Measurements from ENCODE around the gene GCAT. TPM values are rescaled to one million over a fixed set of nuclear protein-coding genes. Genes with fewer than 3 reads are reported as not detected.

Gene GCAT
- polyA plus RNA-seq, 4 donors, result 5.7 to 18.6 (median 12.5) TPM

- no peak for DNase-seq (ENCODE audit: low read depth in 4 of 4, low spot score in 3 of 4)
These were observed 23.7 kb downstream of the GCAT start for GRCh38 chr22:37831472-37831871.

GRCh38 chr22:37832022-37832857 lies 24.5 kb downstream of the GCAT start:
- no peak for DNase-seq (ENCODE audit: low read depth in 4 of 4, low spot score in 3 of 4)

GRCh38 chr22:37842015-37842793 lies 34.5 kb downstream of the GCAT start:
- DNase-seq (ENCODE audit: low read depth in 4 of 4, low spot score in 3 of 4), result no peak

- no peak for DNase-seq (ENCODE audit: low read depth in 4 of 4, low spot score in 3 of 4)
These were observed 36.0 kb downstream of the GCAT start for GRCh38 chr22:37843741-37844089.

GRCh38 chr22:37844904-37845329 lies 37.2 kb downstream of the GCAT start:
- no peak for DNase-seq (ENCODE audit: low read depth in 4 of 4, low spot score in 3 of 4)

GRCh38 chr22:37846433-37846832 lies 38.7 kb downstream of the GCAT start:
- no peak for DNase-seq (ENCODE audit: low read depth in 4 of 4, low spot score in 3 of 4)

- no peak for DNase-seq (ENCODE audit: low read depth in 4 of 4, low spot score in 3 of 4)
These were observed 40.9 kb downstream of the GCAT start for GRCh38 chr22:37848587-37849088.

GRCh38 chr22:37849089-37849751 lies 41.5 kb downstream of the GCAT start, which contains the start of gene EIF3L:
Gene EIF3L, plus strand, starts transcription at chr22:37849419. Its CDS starts 31 bp downstream, at chr22:37849450.
- DNase-seq (ENCODE audit: low read depth in 4 of 4, low spot score in 3 of 4), result peak; percentile 75 to 85 (median 78)

- DNase-seq (ENCODE audit: low read depth in 4 of 4, low spot score in 3 of 4), result no peak
These were observed 43.1 kb downstream of the GCAT start for GRCh38 chr22:37850801-37851200.

GRCh38 chr22:37852418-37852817 lies 44.7 kb downstream of the GCAT start:
- no peak for DNase-seq (ENCODE audit: low read depth in 4 of 4, low spot score in 3 of 4)

GRCh38 chr22:37854946-37855345 lies 47.2 kb downstream of the GCAT start:
- no peak for DNase-seq (ENCODE audit: low read depth in 4 of 4, low spot score in 3 of 4)

GRCh38 chr22:37855462-37855861 lies 47.7 kb downstream of the GCAT start:
- DNase-seq (ENCODE audit: low read depth in 4 of 4, low spot score in 3 of 4), result no peak

- DNase-seq (ENCODE audit: low read depth in 4 of 4, low spot score in 3 of 4), result no peak
These were observed 53.2 kb downstream of the GCAT start for GRCh38 chr22:37860796-37861421.

GRCh38 chr22:37862570-37863325 lies 55.0 kb downstream of the GCAT start:
- no peak for DNase-seq (ENCODE audit: low read depth in 4 of 4, low spot score in 3 of 4)

- no peak for DNase-seq (ENCODE audit: low read depth in 4 of 4, low spot score in 3 of 4)
These were observed 57.8 kb downstream of the GCAT start for GRCh38 chr22:37865510-37865909.

Other genes with a start within 250 kb of the GCAT start
- gene CDC42EP1, start 247.5 kb upstream of the GCAT start, polyA plus RNA-seq (ENCODE audit: insufficient read length in 4 of 4), result 10 to 100 TPM; 35.3 to 71.5 (median 53.8) TPM
- 10 to 100 TPM in 3 of 4 donors, 1 to 10 TPM in 1; 2.5 to 30.7 (median 27.6) TPM for gene LGALS2, start 227.8 kb upstream of the GCAT start, polyA plus RNA-seq (ENCODE audit: insufficient read length in 4 of 4)
- 10 to 100 TPM; 34.9 to 78.9 (median 47.2) TPM for gene GGA1, start 199.1 kb upstream of the GCAT start, polyA plus RNA-seq (ENCODE audit: insufficient read length in 4 of 4)
- gene SH3BP1, start 168.3 kb upstream of the GCAT start, polyA plus RNA-seq (ENCODE audit: insufficient read length in 4 of 4), result 10 to 100 TPM; 16.1 to 27.5 (median 24.1) TPM
- gene PDXP, start 149.2 kb upstream of the GCAT start, polyA plus RNA-seq (ENCODE audit: insufficient read length in 4 of 4), result 10 to 100 TPM; 15.2 to 19.9 (median 17.9) TPM
- gene LGALS1, start 132.3 kb upstream of the GCAT start, polyA plus RNA-seq (ENCODE audit: insufficient read length in 4 of 4), result 1,000 to 10,000 TPM in 1 of 4 donors, 100 to 1,000 TPM in 3; 391 to 1,057 (median 412) TPM
- gene NOL12, start 121.6 kb upstream of the GCAT start, polyA plus RNA-seq (ENCODE audit: insufficient read length in 4 of 4), result 10 to 100 TPM; 16.4 to 26.6 (median 17.4) TPM
- gene TRIOBP, start 110.9 kb upstream of the GCAT start, polyA plus RNA-seq (ENCODE audit: insufficient read length in 4 of 4), result 10 to 100 TPM; 51.8 to 86.1 (median 61.4) TPM
- not detected for gene GALR3, start 15.4 kb downstream of the GCAT start, polyA plus RNA-seq (ENCODE audit: insufficient read length in 4 of 4)
- gene ANKRD54, start 36.4 kb downstream of the GCAT start, polyA plus RNA-seq (ENCODE audit: insufficient read length in 4 of 4), result 10 to 100 TPM; 12.4 to 30.9 (median 25.6) TPM
- 1,000 to 10,000 TPM in 2 of 4 donors, 100 to 1,000 TPM in 2; 927 to 1,098 (median 1,031) TPM for gene EIF3L, start 41.5 kb downstream of the GCAT start, polyA plus RNA-seq (ENCODE audit: insufficient read length in 4 of 4)
- 10 to 100 TPM; 17.4 to 28.2 (median 25.2) TPM for gene MICALL1, start 98.4 kb downstream of the GCAT start, polyA plus RNA-seq (ENCODE audit: insufficient read length in 4 of 4)
- 1 to 10 TPM; 4.2 to 7.0 (median 6.6) TPM for gene C22orf23, start 145.7 kb downstream of the GCAT start, polyA plus RNA-seq (ENCODE audit: insufficient read length in 4 of 4)
- gene POLR2F, start 145.8 kb downstream of the GCAT start, polyA plus RNA-seq (ENCODE audit: insufficient read length in 4 of 4), result 10 to 100 TPM; 47.9 to 74.8 (median 61.7) TPM
- 1 to 10 TPM; 1.0 to 2.6 (median 1.9) TPM for gene SOX10, start 176.6 kb downstream of the GCAT start, polyA plus RNA-seq (ENCODE audit: insufficient read length in 4 of 4)
- 10 to 100 TPM; 23.0 to 44.9 (median 31.7) TPM for gene PICK1, start 249.5 kb downstream of the GCAT start, polyA plus RNA-seq (ENCODE audit: insufficient read length in 4 of 4)

All from left renal pelvis (tissue), 4 donors.